GM12878 (cell line): ENCODE measurements around the gene SLX4IP. TPM values are rescaled to one million over a fixed set of nuclear protein-coding genes. Genes with fewer than 3 reads are reported as not detected.

ENCODE experiments used
- BHLHE40 ChIP-seq, 2 experiments: fragments of 450-650 bp in 1 of 2; IDR thresholded peaks; 2 replicates each; pipeline ENCODE4 v1.6.1; 2011 to 2017; ENCODE audit warnings: low read depth in 2 of 2, borderline replicate concordance in 1 of 2, improper control_type of control experiment in 1 of 2, low read length in 1 of 2, mild to moderate bottlenecking in 1 of 2
- CHD2 ChIP-seq: IDR thresholded peaks from 2 replicates; pipeline ENCODE4 v1.6.1; 2011; ENCODE audit warnings: low read depth, low read length, improper control_type of control experiment, borderline replicate concordance
- ELK1 ChIP-seq: IDR thresholded peaks from 2 replicates; pipeline ENCODE4 v1.6.1; 2012; ENCODE audit warnings: low read depth, low read length, improper control_type of control experiment
- HSF1 ChIP-seq: fragments of 150-350 bp; IDR thresholded peaks from 2 replicates; pipeline ENCODE4 v1.6.1; 2014; ENCODE audit warnings: mild to moderate bottlenecking, low read depth, low read length
- MTA2 ChIP-seq: fragments of 450-650 bp; IDR thresholded peaks from 2 replicates; pipeline ENCODE4 v1.6.1; 2016; ENCODE audit warnings: low read depth, mild to moderate bottlenecking, moderate library complexity
- PML ChIP-seq: IDR thresholded peaks from 2 replicates; pipeline ENCODE4 v1.6.1; 2012; ENCODE audit warnings: low read length, inconsistent platforms
- SMAD1 ChIP-seq: fragments of 450-650 bp; IDR thresholded peaks from 2 replicates; pipeline ENCODE4 v1.6.1; 2018; ENCODE audit warnings: mild to moderate bottlenecking, low read depth; ENCODE audit not compliant: partially characterized antibody
- SUPT20H ChIP-seq: IDR thresholded peaks from 2 replicates; pipeline ENCODE4 v1.6.1; 2011; ENCODE audit warnings: low read depth, mild to moderate bottlenecking, low read length, moderate library complexity, borderline replicate concordance; ENCODE audit not compliant: control insufficient read depth
- polyA plus RNA-seq, 11 experiments: library from polyadenylated mRNA; depleted of rRNA in 4 of 11; unstranded in 6 of 11; stranded (reverse) in 5 of 11; fragments of >200 nt; fragmentation: Nextera tagmentation in 4 of 11; fragmentation: Illumina TruSeq in 1 of 11; extraction: Ambion mirVana in 4 of 11; extraction: Trizol in 1 of 11; gene quantifications; 1 replicate in 1 of 11; 2 replicates in 10 of 11; pipeline versions ENCODE4 v1.2.1 to v1.2.3, GENCODE V29; 2011 to 2016; ENCODE audit warnings: inconsistent platforms in 2 of 11, missing spikeins in 2 of 11, low read depth in 1 of 11
- total RNA-seq, 4 experiments: library from RNA; depleted of rRNA in 3 of 4; stranded (reverse); fragments of >200 nt in 3 of 4; fragmentation: Illumina TruSeq in 1 of 4; extraction: Trizol in 1 of 4; gene quantifications; 2 replicates each; pipeline versions ENCODE4 v1.2.1 to v1.2.3, GENCODE V29; 2013 to 2021
- TF ChIP-seq, protein P1 (sequence below), 3 experiments: IDR thresholded peaks in 2 of 3; conservative IDR thresholded peaks in 1 of 3; 2 replicates each; pipeline ENCODE4 v1.5.1; 2011; ENCODE audit warnings: low read depth in 3 of 3, low read length in 3 of 3, mild to moderate bottlenecking in 3 of 3, control low read depth in 2 of 3, moderate library complexity in 2 of 3, inconsistent platforms in 1 of 3, mixed read lengths in 1 of 3; ENCODE audit not compliant: control insufficient read depth in 2 of 3, insufficient read depth in 1 of 3; ENCODE audit errors: extremely low read depth in 1 of 3
- TF ChIP-seq, protein P2 (sequence below): IDR thresholded peaks from 2 replicates; pipeline ENCODE4 v1.6.1; 2011; ENCODE audit warnings: low read depth, low read length, improper control_type of control experiment, borderline replicate concordance

The SLX4IP gene
- total and polyA plus RNA-seq, 10 of the 15 experiments (the other 5 are each of a cell fraction or from before 2014, with no cell fraction given): 2.2 to 11.0 (median 6.3) TPM

- TF ChIP-seq HSF1: no peak
- no peak for TF ChIP-seq ELK1
- TF ChIP-seq, protein P1, sequence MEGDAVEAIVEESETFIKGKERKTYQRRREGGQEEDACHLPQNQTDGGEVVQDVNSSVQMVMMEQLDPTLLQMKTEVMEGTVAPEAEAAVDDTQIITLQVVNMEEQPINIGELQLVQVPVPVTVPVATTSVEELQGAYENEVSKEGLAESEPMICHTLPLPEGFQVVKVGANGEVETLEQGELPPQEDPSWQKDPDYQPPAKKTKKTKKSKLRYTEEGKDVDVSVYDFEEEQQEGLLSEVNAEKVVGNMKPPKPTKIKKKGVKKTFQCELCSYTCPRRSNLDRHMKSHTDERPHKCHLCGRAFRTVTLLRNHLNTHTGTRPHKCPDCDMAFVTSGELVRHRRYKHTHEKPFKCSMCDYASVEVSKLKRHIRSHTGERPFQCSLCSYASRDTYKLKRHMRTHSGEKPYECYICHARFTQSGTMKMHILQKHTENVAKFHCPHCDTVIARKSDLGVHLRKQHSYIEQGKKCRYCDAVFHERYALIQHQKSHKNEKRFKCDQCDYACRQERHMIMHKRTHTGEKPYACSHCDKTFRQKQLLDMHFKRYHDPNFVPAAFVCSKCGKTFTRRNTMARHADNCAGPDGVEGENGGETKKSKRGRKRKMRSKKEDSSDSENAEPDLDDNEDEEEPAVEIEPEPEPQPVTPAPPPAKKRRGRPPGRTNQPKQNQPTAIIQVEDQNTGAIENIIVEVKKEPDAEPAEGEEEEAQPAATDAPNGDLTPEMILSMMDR (IDR thresholded peaks at IDR 0.05 in 2 of 3, conservative IDR thresholded peaks at IDR 0.05 in 1 of 3; ENCODE audit: control insufficient read depth in 2 of 3, extremely low read depth in 1 of 3, insufficient read depth in 1 of 3, low read depth in 3 of 3, low read length in 3 of 3): 0 out of 6 replicates have a peak, but pooled peaks of 1 of the 3 experiments have one; percentile 2
- TF ChIP-seq SUPT20H: no peak
- no peak for TF ChIP-seq PML
- TF ChIP-seq BHLHE40 (IDR thresholded peaks at IDR 0.05; ENCODE audit: borderline replicate concordance in 1 of 2, low read depth in 2 of 2, low read length in 1 of 2): peak; percentile 98 to 99
- TF ChIP-seq, protein P2, sequence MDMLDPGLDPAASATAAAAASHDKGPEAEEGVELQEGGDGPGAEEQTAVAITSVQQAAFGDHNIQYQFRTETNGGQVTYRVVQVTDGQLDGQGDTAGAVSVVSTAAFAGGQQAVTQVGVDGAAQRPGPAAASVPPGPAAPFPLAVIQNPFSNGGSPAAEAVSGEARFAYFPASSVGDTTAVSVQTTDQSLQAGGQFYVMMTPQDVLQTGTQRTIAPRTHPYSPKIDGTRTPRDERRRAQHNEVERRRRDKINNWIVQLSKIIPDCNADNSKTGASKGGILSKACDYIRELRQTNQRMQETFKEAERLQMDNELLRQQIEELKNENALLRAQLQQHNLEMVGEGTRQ: peak; percentile 88
- TF ChIP-seq CHD2: no peak; the same call in 1 of the 2 replicates
- no peak for TF ChIP-seq SMAD1
- TF ChIP-seq MTA2: peak; percentile 70
Observed at GRCh38 chr20:10511509-10512251, 76.6 kb downstream of the SLX4IP start (continued).
